Measurements from ENCODE around the gene NCOA3. TPM values are rescaled to one million over a fixed set of nuclear protein-coding genes. Genes with fewer than 3 reads are reported as not detected.

Gene NCOA3
- total and polyA plus RNA-seq, 2 of the 8 experiments (the other 6 are each of a cell fraction or from before 2014, with no cell fraction given) = 7.9 to 24.7 TPM

DNA sequence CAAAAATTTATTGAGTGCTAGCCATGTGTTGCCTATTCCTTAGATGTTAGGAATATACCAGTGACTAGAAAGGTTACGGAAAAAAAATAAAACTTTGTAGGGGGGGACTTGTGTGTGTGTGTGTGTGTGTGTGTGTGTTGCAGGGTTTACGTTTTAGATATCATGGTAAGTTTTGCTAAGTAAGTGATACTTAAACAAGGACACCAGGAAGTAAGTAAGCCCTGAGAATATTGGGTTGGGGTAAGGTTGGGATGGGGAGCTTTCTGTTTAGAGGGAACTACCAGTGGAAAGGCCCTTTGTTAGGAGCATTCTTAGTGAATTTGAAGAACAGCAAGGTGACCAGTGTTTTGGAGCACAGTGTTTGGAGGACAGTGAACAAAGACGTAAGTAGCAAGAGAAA is 30.3 kb downstream of the NCOA3 start:
- 91% methylated on average over 3 of the region's 3 CpGs; no CpG with 5 or more reads in 1 of the 2 experiments for WGBS, 2 experiments (ENCODE audit: extremely low coverage in 1 of 2, insufficient coverage in 1 of 2, insufficient read length in 1 of 2, insufficient replicate concordance in 2 of 2, low coverage in 1 of 2, low lambda C conversion rate in 2 of 2, missing lambda C conversion rate in 1 of 2)
- no peak overlapping the region for H2BK15ac ChIP-seq (ENCODE audit: low read length)
- peaks cover 1 to 2% of the 10 kb centered on the region in 2 experiments for H4K20me1 ChIP-seq (replicated peaks in 1 of 2; ENCODE audit: control insufficient read depth in 1 of 2, insufficient read depth in 2 of 2, low read length in 2 of 2)

More for the DNA sequence above, 30.3 kb downstream of the NCOA3 start:
- H4K8ac ChIP-seq (ENCODE audit: extremely low read depth, insufficient read depth, low read length) = no peak overlapping the region
- H3K56ac ChIP-seq (replicated peaks; ENCODE audit: insufficient read length, low read depth, low read length) = no peak overlapping the region
- H2AK5ac ChIP-seq (ENCODE audit: low read depth, low read length) = no peak overlapping the region
- no peak overlapping the region for H3K4ac ChIP-seq (replicated peaks; ENCODE audit: insufficient read length, low read depth, low read length)
- ChIA-PET CTCF (ENCODE audit: partially characterized antibody) (interaction anchor here (1.0 to 2.5 kb wide), 2 partner anchors 11 to 14 kb away, joined by 3 to 11 read pairs; no protein-coding TSS in a partner anchor), POLR2A (ENCODE audit: partially characterized antibody) (interaction anchor here (1.5 kb wide), 1 partner anchor 8 kb away, joined by 4 read pairs; no protein-coding TSS in a partner anchor)
- peaks cover 5% of the 10 kb centered on the region; the same call in 1 of the 2 replicates for H3K79me1 ChIP-seq (ENCODE audit: low read depth, low read length)
- no peak overlapping the region for H3K4me3 ChIP-seq (ENCODE audit: extremely low read depth in 1 of 4, insufficient read depth in 2 of 4, low read depth in 3 of 4, low read length in 4 of 4)
- H3K27ac ChIP-seq (ENCODE audit: low read depth, low read length) = no peak overlapping the region
- no peaks in the 10 kb centered on the region; the same call in 1 of the 2 replicates for H3K23me2 ChIP-seq (ENCODE audit: low read depth, low read length)
- H3K79me2 ChIP-seq (ENCODE audit: control insufficient read depth in 1 of 2, insufficient read depth in 2 of 2, low read length in 2 of 2) = peaks cover 0 to 58% of the 10 kb centered on the region in 2 experiments
- FAIRE-seq (no peak), DNase-seq (ENCODE audit: low read depth in 1 of 2, low spot score in 2 of 2) (no peak)
- H3K9me3 ChIP-seq (ENCODE audit: insufficient read depth in 2 of 2, low read depth in 1 of 2, low read length in 1 of 2) = peaks cover 0 to 2% of the 10 kb centered on the region in 2 experiments; a peak in 1 of 4 replicates
- H2BK12ac ChIP-seq (ENCODE audit: low read depth, low read length) = no peak overlapping the region
- no peak overlapping the region for H2AFZ ChIP-seq (ENCODE audit: low read length)
- H2BK120ac ChIP-seq (replicated peaks; ENCODE audit: low read depth, low read length) = no peak overlapping the region
- no peak overlapping the region for H3K23ac ChIP-seq (ENCODE audit: insufficient read length)
- H3K4me1 ChIP-seq (replicated peaks in 1 of 4; ENCODE audit: control insufficient read depth in 3 of 4, insufficient read depth in 4 of 4, low read length in 3 of 4) = peaks cover 0 to 2% (median 1%) of the 10 kb centered on the region in 4 experiments; a peak in 2 of 7 replicates
- H2BK20ac ChIP-seq (ENCODE audit: low read length) = no peak overlapping the region
- H4K91ac ChIP-seq (replicated peaks; ENCODE audit: insufficient read length, low read length) = no peak overlapping the region
- no peak overlapping the region for H4K5ac ChIP-seq (ENCODE audit: insufficient read length, low read depth, low read length)
- no peak overlapping the region for H3K4me2 ChIP-seq (ENCODE audit: insufficient read depth in 1 of 2, low read depth in 2 of 2, low read length in 2 of 2)
- no peaks in the 10 kb centered on the region for H3K27me3 ChIP-seq (replicated peaks in 1 of 4; ENCODE audit: control insufficient read depth in 3 of 4, extremely low read depth in 1 of 4, insufficient read depth in 3 of 4, low read length in 3 of 4)
- H3K9ac ChIP-seq (replicated peaks in 1 of 4; ENCODE audit: extremely low read depth in 1 of 4, low read depth in 3 of 4, low read length in 3 of 4) = no peak overlapping the region
- no peak overlapping the region for H2BK5ac ChIP-seq (ENCODE audit: low read depth, low read length)
- no peak overlapping the region for H3K18ac ChIP-seq (ENCODE audit: extremely low read depth, low read length)
- TF ChIP-seq SIRT6 (IDR thresholded peaks at IDR 0.05; ENCODE audit: low read length) (no peak), MAFK (IDR thresholded peaks at IDR 0.05; ENCODE audit: low read depth, low read length) (no peak), SIN3A (conservative IDR thresholded peaks at IDR 0.05 in 1 of 2, IDR thresholded peaks at IDR 0.05 in 1 of 2; ENCODE audit: low read depth in 1 of 2, low read length in 2 of 2) (no peak), SIX5 (IDR thresholded peaks at IDR 0.05; ENCODE audit: low read depth, low read length) (no peak), EP300 (IDR thresholded peaks at IDR 0.05; ENCODE audit: borderline replicate concordance in 1 of 2, low read depth in 2 of 2, low read length in 2 of 2) (no peak), RFX5 (IDR thresholded peaks at IDR 0.05; ENCODE audit: borderline replicate concordance, low read depth, low read length) (no peak), EZH2 (IDR thresholded peaks at IDR 0.05; ENCODE audit: low read depth, low read length, severe bottlenecking) (no peak), SP2 (IDR thresholded peaks at IDR 0.05; ENCODE audit: low read length) (no peak)
- TF ChIP-seq, protein P1, sequence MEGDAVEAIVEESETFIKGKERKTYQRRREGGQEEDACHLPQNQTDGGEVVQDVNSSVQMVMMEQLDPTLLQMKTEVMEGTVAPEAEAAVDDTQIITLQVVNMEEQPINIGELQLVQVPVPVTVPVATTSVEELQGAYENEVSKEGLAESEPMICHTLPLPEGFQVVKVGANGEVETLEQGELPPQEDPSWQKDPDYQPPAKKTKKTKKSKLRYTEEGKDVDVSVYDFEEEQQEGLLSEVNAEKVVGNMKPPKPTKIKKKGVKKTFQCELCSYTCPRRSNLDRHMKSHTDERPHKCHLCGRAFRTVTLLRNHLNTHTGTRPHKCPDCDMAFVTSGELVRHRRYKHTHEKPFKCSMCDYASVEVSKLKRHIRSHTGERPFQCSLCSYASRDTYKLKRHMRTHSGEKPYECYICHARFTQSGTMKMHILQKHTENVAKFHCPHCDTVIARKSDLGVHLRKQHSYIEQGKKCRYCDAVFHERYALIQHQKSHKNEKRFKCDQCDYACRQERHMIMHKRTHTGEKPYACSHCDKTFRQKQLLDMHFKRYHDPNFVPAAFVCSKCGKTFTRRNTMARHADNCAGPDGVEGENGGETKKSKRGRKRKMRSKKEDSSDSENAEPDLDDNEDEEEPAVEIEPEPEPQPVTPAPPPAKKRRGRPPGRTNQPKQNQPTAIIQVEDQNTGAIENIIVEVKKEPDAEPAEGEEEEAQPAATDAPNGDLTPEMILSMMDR (IDR thresholded peaks at IDR 0.05; ENCODE audit: control extremely low read depth in 1 of 3, insufficient read depth in 1 of 3, low read depth in 1 of 3, low read length in 3 of 3) = no peak
- TF ChIP-seq, protein P2, sequence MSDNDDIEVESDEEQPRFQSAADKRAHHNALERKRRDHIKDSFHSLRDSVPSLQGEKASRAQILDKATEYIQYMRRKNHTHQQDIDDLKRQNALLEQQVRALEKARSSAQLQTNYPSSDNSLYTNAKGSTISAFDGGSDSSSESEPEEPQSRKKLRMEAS (IDR thresholded peaks at IDR 0.05) = no peak
- no peak overlapping the region for H3K14ac ChIP-seq (ENCODE audit: insufficient read length)
- H3K36me3 ChIP-seq (ENCODE audit: control insufficient read depth in 2 of 4, insufficient read depth in 4 of 4, low read length in 3 of 4) = no peaks in the 10 kb centered on the region
